ENCODE measurements around the gene C2CD2. TPM values are rescaled to one million over a fixed set of nuclear protein-coding genes. Genes with fewer than 3 reads are reported as not detected.

Gene C2CD2
- total RNA-seq, 2 experiments from 2014 or later: 4.5 to 5.9 TPM

DNA sequence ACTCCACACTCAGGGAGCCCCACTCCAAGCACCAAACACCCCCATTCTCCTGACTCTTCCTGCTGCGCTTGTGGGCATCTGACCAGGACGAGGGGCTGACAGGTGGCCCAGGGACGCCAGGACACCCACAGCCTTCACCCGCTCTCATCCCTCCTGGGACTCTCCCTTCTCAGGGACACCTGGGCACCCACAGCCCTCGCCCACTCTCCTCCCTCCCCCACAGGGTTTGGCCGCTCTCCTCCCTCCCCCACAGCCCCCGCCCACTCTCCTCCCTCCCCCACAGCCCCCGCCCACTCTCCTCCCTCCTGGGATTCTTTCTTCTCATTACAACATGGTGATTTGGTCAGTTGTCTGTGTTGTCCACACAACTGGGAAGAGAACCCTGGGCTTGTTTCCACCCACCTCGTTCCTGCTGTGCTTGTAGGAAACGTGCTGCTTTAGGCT is 118.1 kb downstream of the C2CD2 start:
- no peak overlapping the region for H2AFZ ChIP-seq (ENCODE audit: low read length)
- peak overlapping the region; percentile 90 for H3K4me2 ChIP-seq (ENCODE audit: low read length)
- peak; percentile 79 for DNase-seq (ENCODE audit: low spot score)
- POLR2A ChIA-PET: interaction anchor here (1.3 to 2.1 kb wide), 3 partner anchors 28 to 42 kb away, joined by 4 to 11 read pairs (median 6); no protein-coding TSS in a partner anchor
- CTCF ChIA-PET (ENCODE audit: unreplicated experiment): no interaction called here
- H3K27ac ChIP-seq (ENCODE audit: low read depth, low read length, poor library complexity, severe bottlenecking): peak overlapping the region; percentile 95
- TF ChIP-seq EZH2phosphoT487 (IDR thresholded peaks at IDR 0.05; ENCODE audit: borderline replicate concordance, low read depth, low read length): no peak
- TF ChIP-seq, protein P1, sequence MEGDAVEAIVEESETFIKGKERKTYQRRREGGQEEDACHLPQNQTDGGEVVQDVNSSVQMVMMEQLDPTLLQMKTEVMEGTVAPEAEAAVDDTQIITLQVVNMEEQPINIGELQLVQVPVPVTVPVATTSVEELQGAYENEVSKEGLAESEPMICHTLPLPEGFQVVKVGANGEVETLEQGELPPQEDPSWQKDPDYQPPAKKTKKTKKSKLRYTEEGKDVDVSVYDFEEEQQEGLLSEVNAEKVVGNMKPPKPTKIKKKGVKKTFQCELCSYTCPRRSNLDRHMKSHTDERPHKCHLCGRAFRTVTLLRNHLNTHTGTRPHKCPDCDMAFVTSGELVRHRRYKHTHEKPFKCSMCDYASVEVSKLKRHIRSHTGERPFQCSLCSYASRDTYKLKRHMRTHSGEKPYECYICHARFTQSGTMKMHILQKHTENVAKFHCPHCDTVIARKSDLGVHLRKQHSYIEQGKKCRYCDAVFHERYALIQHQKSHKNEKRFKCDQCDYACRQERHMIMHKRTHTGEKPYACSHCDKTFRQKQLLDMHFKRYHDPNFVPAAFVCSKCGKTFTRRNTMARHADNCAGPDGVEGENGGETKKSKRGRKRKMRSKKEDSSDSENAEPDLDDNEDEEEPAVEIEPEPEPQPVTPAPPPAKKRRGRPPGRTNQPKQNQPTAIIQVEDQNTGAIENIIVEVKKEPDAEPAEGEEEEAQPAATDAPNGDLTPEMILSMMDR (conservative IDR thresholded peaks at IDR 0.05; ENCODE audit: low read length): no peak
- no peaks in the 10 kb centered on the region for H3K9me3 ChIP-seq (ENCODE audit: low read length)
- peaks cover 78% of the 10 kb centered on the region for H3K36me3 ChIP-seq (ENCODE audit: insufficient read depth, low read length)
- H3K4me3 ChIP-seq (ENCODE audit: low read depth, low read length, poor library complexity, severe bottlenecking): peak overlapping the region; percentile 43
- H3K4me1 ChIP-seq (ENCODE audit: insufficient read depth, low read length, poor library complexity, severe bottlenecking): peaks cover 72% of the 10 kb centered on the region
- intact Hi-C loops (cut with micrococcal nuclease; ENCODE audit: unreplicated experiment): no loop called here
- no peaks in the 10 kb centered on the region for H4K20me1 ChIP-seq (ENCODE audit: insufficient read depth, low read length)
- no peaks in the 10 kb centered on the region for H3K9me2 ChIP-seq (ENCODE audit: insufficient read depth, low read length)
- H3K79me2 ChIP-seq (ENCODE audit: insufficient read depth, low read depth, low read length): no peaks in the 10 kb centered on the region
- BruUV-seq (replicated peaks): no TSS peak

Small RNAs within 50 kb of the gene (small RNA-seq; reads per million reads assigned to genes)
- not detected for gene RF00334

Other genes starting within 250 kb of the C2CD2 start
- 0.13 and 0.19 TPM in 2 replicates for gene RIPK4, start 187.0 kb downstream of the C2CD2 start, total RNA-seq (2014; rRNA removed; shearing (Covaris generic))
- gene RIPK4, start 187.0 kb downstream of the C2CD2 start, total RNA-seq (2022): 0.08 TPM in 1 of 2 replicates, not detected in the other
- 19.7 and 30.5 TPM in 2 replicates for gene PRDM15, start 74.7 kb downstream of the C2CD2 start, total RNA-seq (2014; rRNA removed; shearing (Covaris generic))
- 30.2 and 31.7 TPM in 2 replicates for gene PRDM15, start 74.7 kb downstream of the C2CD2 start, total RNA-seq (2022)
- gene ZBTB21, start 56.3 kb upstream of the C2CD2 start, total RNA-seq (2014; rRNA removed; shearing (Covaris generic)): 10.0 and 12.4 TPM in 2 replicates
- 19.6 and 22.6 TPM in 2 replicates for gene ZBTB21, start 56.3 kb upstream of the C2CD2 start, total RNA-seq (2022)
- 6.6 and 12.3 TPM in 2 replicates for gene UMODL1, start 117.3 kb upstream of the C2CD2 start, total RNA-seq (2014; rRNA removed; shearing (Covaris generic))
- 7.4 and 10.0 TPM in 2 replicates for gene UMODL1, start 117.3 kb upstream of the C2CD2 start, total RNA-seq (2022)